HAP-1 (cell line): Measurements from ENCODE around the gene PDC.

Source experiments
- DNase-seq, 2 experiments: peaks; one replicate each; pipeline ENCODE4 v3.0.0-alpha.2; 2016 to 2020; ENCODE audit warnings: low spot score in 2 of 2
- H3K27me3 ChIP-seq: fragments of 250-450 bp; sonication (Bioruptor Pico); 2 replicates; pipeline ENCODE4 v1.5.1; 2020; ENCODE audit warnings: low read depth, mild to moderate bottlenecking, moderate library complexity
- H3K36me3 ChIP-seq: fragments of 250-450 bp; sonication (Bioruptor Pico); replicated peaks from 2 replicates; pipeline ENCODE4 v1.5.1; 2020; ENCODE audit warnings: mild to moderate bottlenecking
- H3K4me1 ChIP-seq: fragments of 250-450 bp; sonication (Bioruptor Pico); 2 replicates; pipeline ENCODE4 v1.5.1; 2020; ENCODE audit warnings: mild to moderate bottlenecking
- H3K4me3 ChIP-seq: fragments of 250-450 bp; sonication (Bioruptor Pico); 2 replicates; pipeline ENCODE4 v1.5.1; 2020; ENCODE audit warnings: mild to moderate bottlenecking, moderate library complexity
- H3K9me3 ChIP-seq: fragments of 250-450 bp; sonication (Bioruptor Pico); 2 replicates; pipeline ENCODE4 v1.5.1; 2020; ENCODE audit warnings: mild to moderate bottlenecking, moderate library complexity
- in situ Hi-C: fragments of 300-500 bp; cut with MboI; formaldehyde crosslinking; loops from 3 replicates; pipeline ENCODE4 v1.14.3; 2020; ENCODE audit warnings: low sequenced_read_pairs, inconsistent platforms, mixed read lengths

PDC gene

DNA sequence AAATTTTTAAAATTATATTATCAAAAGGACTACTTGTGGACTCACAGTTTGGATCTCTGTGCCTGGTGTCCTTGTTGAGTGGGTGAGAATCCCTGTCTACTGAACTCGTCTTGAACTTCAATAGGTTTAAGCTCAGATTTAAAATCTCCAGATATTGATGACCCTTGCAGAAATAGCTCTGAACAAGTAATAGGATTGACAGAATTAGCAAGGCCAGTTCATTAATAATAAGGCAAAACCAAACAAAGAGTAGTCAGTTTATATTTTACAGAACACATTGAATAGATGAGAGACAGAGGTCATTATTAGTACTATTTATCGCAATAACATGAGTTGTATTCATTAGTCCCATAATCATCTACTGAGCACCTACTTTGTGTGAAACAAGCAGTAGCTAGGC, at the start of gene PDC:
Gene PDC (minus strand): TSS at position 101 of the 400 bp plus-strand sequence. CDS start 11,655 bp downstream, outside the sequence.
- H3K9me3 ChIP-seq = no peaks in the 10 kb centered on the region
- in situ Hi-C loops = no loop called here
- H3K36me3 ChIP-seq = no peaks in the 10 kb centered on the region
- H3K4me1 ChIP-seq = no peaks in the 10 kb centered on the region
- H3K27me3 ChIP-seq = no peaks in the 10 kb centered on the region
- no peak for DNase-seq
- H3K4me3 ChIP-seq = no peak within 1 kb of the TSS

DNA sequence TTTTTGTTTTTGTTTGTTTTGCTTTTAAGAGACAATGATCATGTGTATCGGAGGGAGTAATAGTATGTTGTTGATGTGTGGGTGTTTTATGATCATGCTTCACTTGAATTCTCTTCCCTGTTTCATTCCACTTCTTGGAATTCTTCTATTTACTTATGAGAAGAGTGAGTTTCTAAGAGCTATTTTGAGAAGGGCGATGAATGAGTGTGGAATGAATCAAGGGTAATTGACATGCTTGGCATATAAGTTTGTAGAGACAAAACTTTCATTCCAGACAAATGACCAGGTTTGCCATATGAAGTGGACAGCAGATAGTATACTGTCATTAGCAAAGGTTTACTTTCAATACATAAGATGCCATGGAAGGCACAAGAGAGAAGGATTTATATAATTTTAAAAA, 42.3 kb upstream of the PDC start:
- DNase-seq = no peak
- H3K4me3 ChIP-seq = no peak overlapping the region
- H3K36me3 ChIP-seq = no peaks in the 10 kb centered on the region
- H3K9me3 ChIP-seq = no peaks in the 10 kb centered on the region
- H3K4me1 ChIP-seq = peaks cover 6% of the 10 kb centered on the region
- in situ Hi-C loops = no loop called here
- H3K27me3 ChIP-seq = no peaks in the 10 kb centered on the region

DNA sequence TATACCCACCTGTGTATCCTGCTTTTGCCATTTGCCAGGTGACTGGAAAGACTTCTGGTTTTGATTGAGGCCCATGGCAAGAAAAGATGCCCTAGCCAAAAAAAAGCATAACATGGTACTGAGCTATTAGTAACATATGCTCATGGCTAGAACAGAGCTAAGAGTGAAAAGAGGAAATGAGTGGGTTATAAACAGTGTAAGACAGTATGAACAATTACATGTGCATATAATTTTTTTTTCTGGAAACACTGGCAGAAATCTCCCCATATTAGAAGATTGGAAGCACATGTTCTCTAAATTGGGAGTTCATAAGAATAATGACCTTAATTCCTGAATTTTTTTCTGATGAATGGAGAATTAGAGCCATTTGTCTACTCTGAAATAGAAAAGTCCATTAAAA, 41.2 kb upstream of the PDC start:
- Histone ChIP-seq H3K4me3 (no peak overlapping the region), H3K27me3 (no peaks in the 10 kb centered on the region), H3K36me3 (no peaks in the 10 kb centered on the region), H3K9me3 (no peaks in the 10 kb centered on the region), H3K4me1 (peaks cover 6% of the 10 kb centered on the region)
- in situ Hi-C loops = no loop called here
- no peak for DNase-seq

GRCh38 chr1:186500804-186501203, 39.9 kb upstream of the PDC start:
- DNase-seq = peak in 1 of 2 experiments; percentile 19
- H3K4me3 ChIP-seq = no peak overlapping the region
- H3K9me3 ChIP-seq = no peaks in the 10 kb centered on the region
- H3K27me3 ChIP-seq = no peaks in the 10 kb centered on the region
- H3K36me3 ChIP-seq = no peaks in the 10 kb centered on the region
- H3K4me1 ChIP-seq = peaks cover 6% of the 10 kb centered on the region
- in situ Hi-C loops = no loop called here

DNA sequence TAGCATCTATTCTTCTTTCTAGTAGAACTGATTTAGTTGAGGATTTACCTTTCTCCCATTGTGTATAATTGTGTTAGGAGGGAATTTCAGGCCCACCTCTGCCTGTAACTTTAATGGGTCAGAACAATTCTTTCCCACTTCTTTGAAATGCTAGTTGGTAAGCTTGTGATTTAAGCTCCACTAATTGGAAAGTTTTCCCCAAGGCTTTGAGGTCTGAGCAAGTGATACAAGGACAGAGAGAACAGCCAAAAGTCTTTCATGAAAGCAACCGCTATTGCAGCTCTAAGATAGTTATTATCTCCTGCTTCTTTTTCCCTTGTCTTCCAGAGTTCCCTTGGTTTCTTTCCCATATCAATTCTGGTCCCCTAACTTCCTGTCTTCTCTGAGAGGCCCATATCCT, 38.7 kb upstream of the PDC start:
- H3K4me1 ChIP-seq = peaks cover 6% of the 10 kb centered on the region
- DNase-seq = no peak

GRCh38 chr1:186498695-186499389, 37.9 kb upstream of the PDC start:
- Histone ChIP-seq H3K4me3 (no peak overlapping the region), H3K9me3 (no peaks in the 10 kb centered on the region), H3K27me3 (no peaks in the 10 kb centered on the region), H3K4me1 (peaks cover 6% of the 10 kb centered on the region), H3K36me3 (no peaks in the 10 kb centered on the region)
- no peak for DNase-seq
- in situ Hi-C loops = no loop called here

More for the DNA sequence above, 38.7 kb upstream of the PDC start:
- no peaks in the 10 kb centered on the region for H3K9me3 ChIP-seq
- no peaks in the 10 kb centered on the region for H3K27me3 ChIP-seq
- H3K4me3 ChIP-seq = no peak overlapping the region
- in situ Hi-C loops = no loop called here
- no peaks in the 10 kb centered on the region for H3K36me3 ChIP-seq

- Histone ChIP-seq H3K36me3 (no peaks in the 10 kb centered on the region), H3K4me1 (peaks cover 6% of the 10 kb centered on the region), H3K27me3 (no peaks in the 10 kb centered on the region), H3K9me3 (no peaks in the 10 kb centered on the region), H3K4me3 (no peak overlapping the region)
- in situ Hi-C loops = no loop called here
- DNase-seq = no peak
These were observed 37.2 kb upstream of the PDC start for GRCh38 chr1:186498071-186498470.

DNA sequence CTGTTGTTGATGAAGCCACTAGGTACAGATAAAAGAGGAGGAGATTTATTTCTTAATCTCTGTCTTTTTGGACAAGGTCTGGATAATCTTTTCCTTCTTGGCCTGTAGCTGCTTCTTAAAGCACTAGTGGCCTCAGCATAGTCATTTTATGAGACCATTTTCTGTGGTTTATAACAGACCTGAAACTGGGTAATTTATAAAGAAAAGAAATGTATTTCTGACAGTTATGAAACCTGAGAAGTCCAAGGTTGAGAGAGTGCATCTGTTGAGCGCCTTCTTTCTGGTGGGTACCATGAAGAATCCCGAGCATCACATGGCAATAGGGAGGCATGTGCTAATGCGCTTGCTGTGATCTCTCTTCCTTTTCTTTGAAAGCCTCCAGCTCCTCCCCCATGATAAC, 36.7 kb upstream of the PDC start:
- Histone ChIP-seq H3K4me3 (no peak overlapping the region), H3K4me1 (peaks cover 6% of the 10 kb centered on the region), H3K27me3 (no peaks in the 10 kb centered on the region), H3K9me3 (no peaks in the 10 kb centered on the region), H3K36me3 (no peaks in the 10 kb centered on the region)
- in situ Hi-C loops = no loop called here
- no peak for DNase-seq

- H3K9me3 ChIP-seq = no peaks in the 10 kb centered on the region
- H3K4me1 ChIP-seq = peaks cover 6% of the 10 kb centered on the region
- H3K36me3 ChIP-seq = no peaks in the 10 kb centered on the region
- in situ Hi-C loops = no loop called here
- no peak for DNase-seq
- H3K4me3 ChIP-seq = no peak overlapping the region
- no peaks in the 10 kb centered on the region for H3K27me3 ChIP-seq
These were observed 35.4 kb upstream of the PDC start for GRCh38 chr1:186496171-186496851.

GRCh38 chr1:186494832-186495271, 33.9 kb upstream of the PDC start:
- in situ Hi-C loops = no loop called here
- DNase-seq = no peak
- Histone ChIP-seq H3K36me3 (no peaks in the 10 kb centered on the region), H3K27me3 (no peaks in the 10 kb centered on the region), H3K4me3 (no peak overlapping the region), H3K4me1 (no peaks in the 10 kb centered on the region; the same call in 1 of the 2 replicates), H3K9me3 (no peaks in the 10 kb centered on the region)

DNA sequence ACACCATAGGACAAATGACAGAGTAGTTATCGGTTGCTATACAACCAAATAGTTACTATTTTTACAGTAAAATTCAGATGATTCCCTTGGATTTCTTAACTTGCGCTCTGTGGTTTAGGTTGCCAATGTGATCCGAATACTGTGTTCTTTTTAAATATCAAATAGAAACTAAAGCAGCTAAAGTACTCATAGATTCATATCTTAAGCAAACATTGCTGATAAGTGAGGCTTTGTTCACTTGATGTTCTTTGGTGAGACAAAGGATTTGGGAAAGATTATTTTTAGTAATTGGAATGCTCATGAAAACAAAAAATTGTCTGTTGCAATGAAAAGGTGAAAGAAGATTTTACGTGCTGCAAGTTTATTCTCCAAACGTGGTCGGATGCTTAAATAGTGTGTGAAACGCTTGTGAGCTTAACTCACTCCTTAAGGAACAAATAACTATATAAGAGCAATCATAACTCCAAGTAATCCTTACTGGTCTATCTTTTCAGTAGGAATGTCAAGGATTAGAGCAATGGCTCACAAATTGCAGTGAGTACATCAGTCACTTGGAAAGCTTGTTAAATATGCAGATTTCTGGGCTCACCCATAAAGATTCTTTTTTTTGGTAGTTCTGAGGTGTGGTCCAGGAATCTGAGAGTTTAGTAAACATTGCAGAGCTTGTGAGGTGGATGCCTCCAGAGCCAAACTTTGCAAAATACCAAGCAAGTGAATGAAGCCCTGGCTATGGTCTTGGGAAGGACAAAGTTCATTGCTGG, 31.8 kb upstream of the PDC start:
- in situ Hi-C loops = no loop called here
- H3K36me3 ChIP-seq = no peaks in the 10 kb centered on the region
- H3K4me1 ChIP-seq = no peaks in the 10 kb centered on the region; the same call in 1 of the 2 replicates
- DNase-seq = no peak
- no peak overlapping the region for H3K4me3 ChIP-seq
- H3K9me3 ChIP-seq = no peaks in the 10 kb centered on the region
- H3K27me3 ChIP-seq = no peaks in the 10 kb centered on the region

DNA sequence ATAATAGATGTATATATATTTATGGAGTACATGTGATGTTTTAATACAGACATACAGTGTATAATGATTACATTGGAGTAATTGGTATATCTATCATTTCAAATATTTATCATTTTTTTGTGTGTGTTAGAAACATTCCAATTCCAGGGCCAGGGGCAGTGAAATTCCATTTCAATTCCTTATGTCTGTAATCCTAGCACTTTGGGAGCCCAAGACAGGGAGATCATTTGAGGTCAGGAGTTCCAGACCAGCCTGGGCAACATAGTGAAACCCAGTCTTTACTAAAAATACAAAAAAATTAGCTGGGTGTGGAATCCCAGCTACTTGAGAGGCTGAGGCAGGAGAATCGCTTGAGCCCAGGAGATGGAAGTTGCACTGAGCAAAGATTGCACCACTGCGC, 30.4 kb upstream of the PDC start:
- no peaks in the 10 kb centered on the region; the same call in 1 of the 2 replicates for H3K4me1 ChIP-seq
- DNase-seq = no peak
- H3K4me3 ChIP-seq = no peak overlapping the region
- in situ Hi-C loops = no loop called here
- H3K36me3 ChIP-seq = no peaks in the 10 kb centered on the region
- no peaks in the 10 kb centered on the region for H3K27me3 ChIP-seq
- H3K9me3 ChIP-seq = no peaks in the 10 kb centered on the region

- H3K4me1 ChIP-seq = peaks cover 4% of the 10 kb centered on the region; the same call in 1 of the 2 replicates
- no peak overlapping the region for H3K4me3 ChIP-seq
- no peaks in the 10 kb centered on the region for H3K36me3 ChIP-seq
- no peaks in the 10 kb centered on the region for H3K9me3 ChIP-seq
- DNase-seq = no peak
- in situ Hi-C loops = loop anchor here (10.0 kb wide), 1 partner anchor 498 kb away; no protein-coding TSS in a partner anchor
- H3K27me3 ChIP-seq = no peaks in the 10 kb centered on the region
These were observed 26.2 kb upstream of the PDC start for GRCh38 chr1:186487163-186487562.

GRCh38 chr1:186486061-186486460, 25.1 kb upstream of the PDC start:
- peaks cover 4% of the 10 kb centered on the region; the same call in 1 of the 2 replicates for H3K4me1 ChIP-seq
- DNase-seq = no peak
- in situ Hi-C loops = loop anchor here (10.0 kb wide), 1 partner anchor 499 kb away; no protein-coding TSS in a partner anchor
- no peaks in the 10 kb centered on the region for H3K9me3 ChIP-seq
- no peak overlapping the region for H3K4me3 ChIP-seq
- no peaks in the 10 kb centered on the region for H3K36me3 ChIP-seq
- no peaks in the 10 kb centered on the region for H3K27me3 ChIP-seq
